Prostate gland (tissue), 2 donors: ENCODE data around the gene ZNF324B. TPM values are rescaled to one million over a fixed set of nuclear protein-coding genes. Genes with fewer than 3 reads are reported as not detected.

ENCODE experiments used
- DNase-seq: peaks from one replicate; pipeline ENCODE4 v3.0.0-alpha.2; 2019; ENCODE audit warnings: low spot score
- H3K27ac ChIP-seq, 2 donors: fragments of 200-600 bp; sonication (generic); 2 replicates each; pipeline ENCODE4 v1.5.1; 2017 to 2019
- H3K27me3 ChIP-seq: fragments of 200-600 bp; sonication (generic); replicated peaks from 2 replicates; pipeline ENCODE4 v1.5.1; 2019; ENCODE audit not compliant: insufficient read depth
- H3K36me3 ChIP-seq, 2 donors: fragments of 200-600 bp; sonication (generic); 1 replicate in 1 of 2; 2 replicates in 1 of 2; pipeline versions ENCODE4 v1.5.1 to v1.8.1; 2017 to 2019
- H3K4me1 ChIP-seq: fragments of 200-600 bp; sonication (generic); replicated peaks from 2 replicates; pipeline ENCODE4 v1.5.1; 2019
- H3K4me3 ChIP-seq, 2 donors: fragments of 200-600 bp; sonication (generic); 2 replicates each; pipeline ENCODE4 v1.5.1; 2017 to 2019
- H3K9me3 ChIP-seq: fragments of 200-600 bp; sonication (generic); 2 replicates; pipeline ENCODE4 v1.5.1; 2017
- POLR2A ChIP-seq: fragments of 450-650 bp; IDR thresholded peaks from one replicate; pipeline ENCODE4 v1.6.1; 2016; ENCODE audit warnings: antibody characterized with exemption, mild to moderate bottlenecking
- POLR2AphosphoS5 ChIP-seq: sonication (generic); formaldehyde crosslinking; IDR thresholded peaks from one replicate; pipeline ENCODE4 v1.6.1; 2017; ENCODE audit warnings: antibody characterized with exemption
- WGBS: methylation state at CpG from one replicate; pipeline ENCODE4 v1.1.5; 2018; 5-methylcytosine and 5-hydroxymethylcytosine counted together
- intact Hi-C: fragments of 100-400 bp; cut with DNase I; formaldehyde crosslinking; loops from one replicate; pipeline ENCODE4 v1.14.2; 2022
- total RNA-seq, 2 donors: library from RNA; depleted of rRNA; stranded (reverse); fragments of >200 nt; gene quantifications; one replicate each; pipeline ENCODE4 v1.1.0, GENCODE V29; 2016
- TF ChIP-seq, protein P1 (sequence below), 4 experiments: fragments of 200-600 bp in 2 of 4; fragments of 450-650 bp in 2 of 4; sonication (generic) in 2 of 4; IDR thresholded peaks; 1 replicate in 3 of 4; 2 replicates in 1 of 4; pipeline ENCODE4 v1.5.1; 2016 to 2019; ENCODE audit warnings: antibody characterized with exemption in 4 of 4, mild to moderate bottlenecking in 2 of 4, moderate library complexity in 2 of 4

The ZNF324B gene
- total RNA-seq, 2 donors from 2014 or later, result 10.8 to 16.4 TPM

DNA sequence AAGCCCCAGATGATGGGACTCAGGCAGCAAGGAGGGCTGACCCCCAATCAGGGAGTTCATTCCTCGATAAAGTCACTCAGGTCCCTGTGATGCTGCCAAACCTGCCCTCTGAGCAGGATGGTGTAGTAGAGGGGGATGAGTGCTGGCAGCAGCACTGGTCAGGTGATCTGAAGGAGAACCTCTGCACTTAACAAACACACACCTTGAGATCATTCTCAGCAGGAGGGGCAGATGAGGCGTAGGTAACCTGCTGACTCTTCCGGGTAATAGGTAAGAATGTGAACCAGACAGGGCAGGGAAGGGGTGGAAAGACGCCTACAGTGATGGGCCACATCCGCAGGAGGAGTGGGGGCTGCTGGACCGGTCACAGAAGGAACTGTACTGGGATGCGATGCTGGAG, 27.9 kb downstream of the ZNF324B start:
- Histone ChIP-seq H3K4me3 (no peak overlapping the region), H3K36me3 (no peaks in the 10 kb centered on the region), H3K27ac (no peak overlapping the region), H3K9me3 (no peaks in the 10 kb centered on the region), H3K27me3 (no peaks in the 10 kb centered on the region), H3K4me1 (peaks cover 11% of the 10 kb centered on the region)
- 74% methylated on average over 7 of the region's 7 CpGs for WGBS
- TF ChIP-seq, protein P1, sequence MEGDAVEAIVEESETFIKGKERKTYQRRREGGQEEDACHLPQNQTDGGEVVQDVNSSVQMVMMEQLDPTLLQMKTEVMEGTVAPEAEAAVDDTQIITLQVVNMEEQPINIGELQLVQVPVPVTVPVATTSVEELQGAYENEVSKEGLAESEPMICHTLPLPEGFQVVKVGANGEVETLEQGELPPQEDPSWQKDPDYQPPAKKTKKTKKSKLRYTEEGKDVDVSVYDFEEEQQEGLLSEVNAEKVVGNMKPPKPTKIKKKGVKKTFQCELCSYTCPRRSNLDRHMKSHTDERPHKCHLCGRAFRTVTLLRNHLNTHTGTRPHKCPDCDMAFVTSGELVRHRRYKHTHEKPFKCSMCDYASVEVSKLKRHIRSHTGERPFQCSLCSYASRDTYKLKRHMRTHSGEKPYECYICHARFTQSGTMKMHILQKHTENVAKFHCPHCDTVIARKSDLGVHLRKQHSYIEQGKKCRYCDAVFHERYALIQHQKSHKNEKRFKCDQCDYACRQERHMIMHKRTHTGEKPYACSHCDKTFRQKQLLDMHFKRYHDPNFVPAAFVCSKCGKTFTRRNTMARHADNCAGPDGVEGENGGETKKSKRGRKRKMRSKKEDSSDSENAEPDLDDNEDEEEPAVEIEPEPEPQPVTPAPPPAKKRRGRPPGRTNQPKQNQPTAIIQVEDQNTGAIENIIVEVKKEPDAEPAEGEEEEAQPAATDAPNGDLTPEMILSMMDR (IDR thresholded peaks at IDR 0.05), result no peak
- no peak for TF ChIP-seq POLR2A
- no peak for TF ChIP-seq POLR2AphosphoS5
- no peak for DNase-seq
- intact Hi-C loops, result no loop called here

DNA sequence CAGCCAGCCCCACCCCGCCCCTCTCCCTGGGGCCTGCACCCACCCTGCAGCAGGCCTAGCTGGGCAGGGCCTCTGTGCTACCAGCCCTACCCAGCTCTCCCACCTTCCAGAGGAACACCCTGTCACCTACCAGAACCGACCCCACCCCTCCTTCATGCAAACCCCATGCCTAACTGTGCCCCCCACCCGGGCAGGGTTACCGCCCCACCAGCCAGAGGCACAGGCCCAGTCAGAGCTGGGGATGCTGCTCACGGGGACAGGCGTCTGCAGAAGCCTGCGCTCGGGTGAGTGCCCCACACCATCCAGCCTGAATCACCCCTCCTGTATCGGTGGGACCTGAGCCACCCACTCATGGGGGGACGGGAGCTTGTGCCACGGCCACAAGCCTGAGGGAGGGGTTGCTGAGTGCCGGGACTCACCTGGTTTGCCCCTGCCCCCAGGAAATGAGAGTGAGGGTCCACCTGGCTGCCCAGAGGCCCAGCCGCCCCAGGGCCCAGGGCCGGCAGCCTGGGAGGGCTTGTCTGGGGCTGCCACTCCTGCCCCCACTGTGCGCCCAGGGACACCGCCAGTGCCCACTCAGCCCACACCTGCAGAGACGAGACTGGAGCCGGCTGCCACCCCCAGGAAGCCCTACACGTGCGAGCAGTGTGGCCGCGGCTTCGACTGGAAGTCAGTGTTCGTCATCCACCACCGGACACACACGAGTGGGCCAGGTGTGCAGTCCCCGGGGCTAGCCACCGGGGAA, 28.5 kb downstream of the ZNF324B start:
- WGBS, result 90% methylated on average over 24 of the region's 28 CpGs
- Histone ChIP-seq H3K9me3 (no peaks in the 10 kb centered on the region), H3K4me3 (no peak overlapping the region), H3K36me3 (no peaks in the 10 kb centered on the region), H3K27ac (no peak overlapping the region), H3K27me3 (no peaks in the 10 kb centered on the region), H3K4me1 (peaks cover 11% of the 10 kb centered on the region)
- intact Hi-C loops, result no loop called here
- DNase-seq, result no peak
- TF ChIP-seq POLR2AphosphoS5, result no peak
- TF ChIP-seq, protein P1 (IDR thresholded peaks at IDR 0.05), result no peak
- no peak for TF ChIP-seq POLR2A

DNA sequence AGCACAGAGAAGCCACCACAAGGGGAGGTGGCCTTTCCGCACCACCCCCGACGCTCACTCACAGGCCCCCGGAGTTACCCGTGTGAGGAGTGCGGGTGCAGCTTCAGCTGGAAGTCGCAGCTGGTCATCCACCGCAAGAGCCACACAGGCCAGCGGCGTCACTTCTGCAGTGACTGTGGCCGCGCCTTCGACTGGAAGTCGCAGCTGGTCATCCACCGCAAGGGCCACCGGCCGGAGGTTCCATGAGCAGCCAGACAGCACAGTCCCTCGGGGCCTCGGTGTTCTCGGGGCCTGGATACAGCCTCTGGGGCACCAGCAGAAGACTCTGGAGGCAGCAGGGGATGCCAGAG, 29.0 kb downstream of the ZNF324B start:
- no peak overlapping the region for H3K4me3 ChIP-seq
- intact Hi-C loops, result no loop called here
- TF ChIP-seq, protein P1 (IDR thresholded peaks at IDR 0.05), result no peak
- TF ChIP-seq POLR2A, result no peak
- TF ChIP-seq POLR2AphosphoS5, result no peak
- no peaks in the 10 kb centered on the region for H3K36me3 ChIP-seq
- no peak overlapping the region for H3K27ac ChIP-seq
- peaks cover 11% of the 10 kb centered on the region for H3K4me1 ChIP-seq
- no peaks in the 10 kb centered on the region for H3K9me3 ChIP-seq
- 92% methylated on average over 17 of the region's 20 CpGs for whole genome bisulfite sequencing
- H3K27me3 ChIP-seq, result no peaks in the 10 kb centered on the region
- no peak for DNase-seq

DNA sequence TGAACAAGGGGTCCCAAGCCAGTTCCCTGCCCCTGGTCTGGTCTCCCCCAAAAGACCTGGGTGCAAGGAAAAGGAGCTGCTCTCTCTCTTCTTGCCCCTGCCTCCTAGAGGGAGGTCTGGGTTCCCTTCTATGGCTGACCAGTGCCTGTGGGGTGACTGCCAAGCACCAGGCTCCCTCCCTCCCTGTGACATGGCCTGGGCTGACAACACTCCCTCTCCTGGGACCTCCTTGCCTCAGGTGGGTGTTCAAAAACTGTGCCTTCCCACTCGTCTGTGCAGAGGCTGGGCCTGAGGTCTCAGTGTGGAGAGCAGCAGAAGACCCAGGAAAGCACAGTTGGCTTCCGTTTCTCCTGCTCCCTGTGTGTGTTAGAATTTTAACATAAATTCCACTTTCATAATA, 29.4 kb downstream of the ZNF324B start:
- H3K27me3 ChIP-seq, result no peaks in the 10 kb centered on the region
- no peaks in the 10 kb centered on the region for H3K9me3 ChIP-seq
- no peak for DNase-seq
- TF ChIP-seq POLR2A, result no peak
- TF ChIP-seq, protein P1 (IDR thresholded peaks at IDR 0.05), result no peak
- no peak for TF ChIP-seq POLR2AphosphoS5
- 76% methylated on average over 2 of the region's 2 CpGs for WGBS
- peaks cover 11% of the 10 kb centered on the region for H3K4me1 ChIP-seq
- no peaks in the 10 kb centered on the region for H3K36me3 ChIP-seq
- no peak overlapping the region for H3K4me3 ChIP-seq
- intact Hi-C loops, result no loop called here
- H3K27ac ChIP-seq, result no peak overlapping the region

DNA sequence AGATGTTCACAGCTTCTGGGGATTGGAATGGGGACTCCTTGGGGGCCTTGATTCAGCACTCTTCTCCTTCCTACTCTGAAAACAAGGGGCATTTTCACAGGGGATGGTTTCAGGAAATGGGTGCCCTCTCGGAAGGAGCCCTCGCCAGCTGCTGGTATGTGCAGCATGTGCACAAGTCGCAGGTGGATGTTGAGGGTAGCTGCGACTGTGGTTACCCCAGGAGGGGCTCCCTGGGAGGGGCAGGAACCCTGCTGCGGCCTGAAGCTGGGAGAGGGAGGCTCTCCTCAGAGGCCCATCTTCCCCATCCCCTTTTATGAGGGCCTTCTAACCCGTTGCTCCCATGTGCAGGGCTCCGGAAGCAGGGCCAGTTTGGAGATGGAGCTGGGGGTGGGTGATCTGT, 30.9 kb downstream of the ZNF324B start:
- Histone ChIP-seq H3K4me3 (no peak overlapping the region), H3K36me3 (no peaks in the 10 kb centered on the region), H3K9me3 (no peaks in the 10 kb centered on the region), H3K27me3 (no peaks in the 10 kb centered on the region), H3K4me1 (peaks cover 3% of the 10 kb centered on the region), H3K27ac (no peak overlapping the region)
- TF ChIP-seq POLR2AphosphoS5, result no peak
- no peak for TF ChIP-seq POLR2A
- TF ChIP-seq, protein P1 (IDR thresholded peaks at IDR 0.05), result no peak
- DNase-seq, result no peak
- intact Hi-C loops, result no loop called here
- WGBS, result 81% methylated on average over 7 of the region's 7 CpGs
